NT2/D1 (cell line): ENCODE results near the gene SLC10A6.

Experiments
- SUZ12 ChIP-seq: IDR thresholded peaks from 2 replicates; pipeline ENCODE4 v1.6.1; 2011; ENCODE audit not compliant: insufficient read length, insufficient read depth; ENCODE audit errors: extremely low read depth
- YY1 ChIP-seq: IDR thresholded peaks from 2 replicates; pipeline ENCODE4 v1.6.1; 2011; ENCODE audit not compliant: insufficient read length, insufficient read depth
- ZNF274 ChIP-seq: IDR thresholded peaks from 2 replicates; pipeline ENCODE4 v1.6.1; 2011; ENCODE audit warnings: mild to moderate bottlenecking, low read depth, low read length

- TF ChIP-seq ZNF274 (no peak), YY1 (no peak), SUZ12 (no peak)
These were observed 11.3 kb downstream of the SLC10A6 start for GRCh38 chr4:86837691-86838503.
